NCI-H146 treated with DMSO at 0.1 percent for 48 hours (cell line): ENCODE measurements around the gene HTRA1.
A peak's percentile ranks its signal among the peaks of the same experiment; 100 is the strongest.

Experiments used
- DNase-seq: peaks from one replicate; lab custom pipeline; 2025; ENCODE audit not compliant: unreplicated experiment; lab: John Stamatoyannopoulos, UW

The HTRA1 gene

DNA sequence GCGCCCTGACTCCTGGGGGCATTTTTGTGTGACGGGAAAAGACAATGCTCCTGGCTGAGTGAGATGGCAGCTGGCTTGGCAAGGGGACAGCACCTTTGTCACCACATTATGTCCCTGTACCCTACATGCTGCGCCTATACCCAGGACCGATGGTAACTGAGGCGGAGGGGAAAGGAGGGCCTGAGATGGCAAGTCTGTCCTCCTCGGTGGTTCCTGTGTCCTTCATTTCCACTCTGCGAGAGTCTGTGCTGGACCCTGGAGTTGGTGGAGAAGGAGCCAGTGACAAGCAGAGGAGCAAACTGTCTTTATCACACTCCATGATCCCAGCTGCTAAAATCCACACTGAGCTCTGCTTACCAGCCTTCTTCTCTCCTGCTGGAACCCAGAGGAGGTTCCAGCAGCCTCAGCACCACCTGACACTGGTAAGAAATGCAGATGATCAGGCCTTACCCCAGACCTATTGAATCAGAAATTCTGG, 6.7 kb upstream of the HTRA1 start, which contains the start of gene ARMS2:
Gene ARMS2 (plus strand): TSS at position 51 of the 478 bp plus-strand sequence. CDS start 75 bp downstream, at position 126.
- no peak for DNase-seq

GRCh38 chr10:122455376-122456079, 5.8 kb upstream of the HTRA1 start:
- no peak for DNase-seq

GRCh38 chr10:122457934-122458333, 3.4 kb upstream of the HTRA1 start:
- no peak for DNase-seq

DNA sequence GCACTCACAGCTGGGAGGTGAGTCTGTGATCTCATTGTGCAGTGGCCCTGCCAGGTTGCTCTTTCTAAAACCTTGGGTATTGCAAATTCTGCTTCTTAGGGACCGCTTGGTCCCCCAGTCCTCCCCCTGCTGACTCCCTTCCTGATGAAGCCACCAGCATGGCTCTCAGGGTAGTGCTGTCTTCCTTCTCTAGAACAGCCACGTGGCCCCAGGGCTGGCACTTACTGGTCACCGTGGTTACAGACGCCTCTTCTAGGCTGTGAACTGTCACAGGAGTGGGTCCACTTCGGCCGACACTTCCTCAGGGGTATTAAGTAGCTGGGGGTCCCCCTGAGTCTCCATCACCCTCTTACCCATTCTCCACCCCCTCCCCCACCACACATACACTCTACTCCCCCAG, 2.7 kb upstream of the HTRA1 start:
- no peak for DNase-seq

- DNase-seq: no peak
These were observed 1.6 kb upstream of the HTRA1 start for GRCh38 chr10:122459561-122460273.

- DNase-seq: no peak
These were observed 461 bp upstream of the HTRA1 start for GRCh38 chr10:122460891-122461293.

GRCh38 chr10:122461729-122462532, 578 bp downstream of the HTRA1 start:
- peak; percentile 10 for DNase-seq

- DNase-seq: no peak
These were observed 1.4 kb downstream of the HTRA1 start for GRCh38 chr10:122462533-122463465.

DNA sequence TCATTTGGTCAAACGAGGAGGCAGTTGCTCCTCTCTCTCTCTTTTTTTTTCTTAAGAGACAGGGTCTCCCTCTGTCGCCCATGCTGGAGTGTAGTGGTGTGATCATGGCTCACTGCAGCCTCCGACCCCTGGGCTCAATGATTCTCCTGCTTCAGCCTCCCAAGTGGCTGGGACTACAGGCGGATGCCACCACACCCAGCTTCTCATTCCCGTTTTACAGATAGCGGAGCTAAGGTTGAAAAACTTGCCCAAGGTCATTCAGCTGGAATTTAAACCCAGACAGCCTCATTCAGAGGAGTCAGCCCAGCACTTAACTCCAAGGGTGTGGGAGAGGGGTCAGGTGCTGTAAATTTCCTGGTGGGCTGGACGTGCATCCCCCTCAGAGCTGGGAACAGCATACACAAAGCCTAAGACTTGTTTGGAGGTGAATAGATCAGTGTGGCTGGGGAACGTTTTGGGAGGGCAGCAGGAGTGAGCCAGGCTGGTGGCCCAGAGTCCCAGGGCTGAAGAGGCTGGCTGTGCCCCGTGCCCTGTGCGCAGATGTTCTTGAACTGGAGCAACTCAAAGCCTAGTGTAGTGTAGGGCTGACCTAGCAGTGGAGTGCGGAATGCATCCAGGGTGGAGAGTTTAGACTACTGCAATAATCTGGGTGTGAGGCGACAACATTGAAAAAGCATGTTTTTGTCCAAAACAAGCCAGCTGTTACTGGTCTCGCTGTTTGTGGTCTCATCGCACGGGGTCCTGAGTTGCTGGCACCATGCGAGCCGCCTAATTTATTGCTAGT, 2.3 kb downstream of the HTRA1 start:
- no peak for DNase-seq

GRCh38 chr10:122464250-122464510, 2.8 kb downstream of the HTRA1 start:
- no peak for DNase-seq

DNA sequence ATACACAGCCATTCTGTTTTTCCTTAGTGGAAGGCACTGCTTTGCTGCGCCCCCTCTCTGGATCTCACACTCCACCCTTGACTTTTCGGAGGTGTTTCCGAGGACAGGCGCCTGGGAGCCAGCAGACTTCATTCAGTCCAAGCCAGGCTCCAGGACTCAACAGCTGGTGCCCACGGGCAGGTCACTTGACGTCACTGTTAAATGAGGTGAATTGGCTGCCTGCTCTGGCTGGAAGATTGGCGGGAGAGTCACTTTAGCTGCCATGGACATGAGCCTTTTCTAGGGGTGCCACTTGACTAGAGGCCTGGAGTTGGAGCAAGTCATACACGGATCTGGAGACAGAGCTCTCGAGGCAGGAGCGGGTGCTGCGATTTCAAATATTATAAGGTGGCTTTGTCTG, 3.2 kb downstream of the HTRA1 start:
- DNase-seq: no peak

- no peak for DNase-seq
These were observed 4.2 kb downstream of the HTRA1 start for GRCh38 chr10:122465401-122466040.

DNA sequence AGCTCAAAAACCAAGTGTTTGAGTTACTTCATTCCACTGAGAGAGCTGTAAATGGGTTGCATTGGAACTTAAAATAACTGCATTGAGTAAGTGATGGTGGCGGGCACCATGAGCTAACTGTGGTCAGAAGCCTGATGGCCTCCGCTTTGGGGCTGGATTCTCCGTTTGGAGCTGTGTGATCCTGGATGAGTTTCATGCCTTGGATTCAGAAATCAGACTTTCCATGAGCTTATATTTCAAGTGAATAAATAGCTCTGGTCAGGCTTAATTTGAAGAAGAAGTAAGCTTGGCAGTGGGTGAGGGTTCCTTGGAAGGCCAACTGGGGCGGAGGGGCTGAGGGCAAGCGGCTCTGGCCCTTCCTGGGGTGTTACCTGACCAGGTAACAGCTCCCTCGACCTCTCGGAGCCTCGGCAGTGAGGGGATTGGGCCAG, 5.6 kb downstream of the HTRA1 start:
- no peak for DNase-seq

DNA sequence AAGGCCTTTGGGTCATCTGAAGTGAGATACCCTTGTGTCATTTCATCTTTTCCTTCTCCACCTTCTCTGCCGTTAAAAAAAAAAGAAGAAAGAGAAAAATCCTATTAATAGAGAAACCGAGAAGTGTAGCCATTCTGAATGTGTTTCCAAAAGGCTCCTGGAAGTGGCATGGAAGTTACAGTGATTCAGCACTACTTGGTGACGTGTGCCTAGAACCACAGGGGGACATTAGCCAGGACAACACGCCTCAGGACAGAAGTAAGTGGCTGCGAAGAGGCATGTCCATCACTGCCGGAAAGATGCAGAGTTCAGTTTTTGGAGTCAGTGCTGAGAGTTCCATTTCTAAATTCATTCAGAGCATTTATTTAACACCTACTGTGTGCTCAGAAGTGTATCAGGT, 6.3 kb downstream of the HTRA1 start:
- DNase-seq: no peak

- DNase-seq: peak; percentile 28
These were observed 7.1 kb downstream of the HTRA1 start for GRCh38 chr10:122468307-122468925.

DNA sequence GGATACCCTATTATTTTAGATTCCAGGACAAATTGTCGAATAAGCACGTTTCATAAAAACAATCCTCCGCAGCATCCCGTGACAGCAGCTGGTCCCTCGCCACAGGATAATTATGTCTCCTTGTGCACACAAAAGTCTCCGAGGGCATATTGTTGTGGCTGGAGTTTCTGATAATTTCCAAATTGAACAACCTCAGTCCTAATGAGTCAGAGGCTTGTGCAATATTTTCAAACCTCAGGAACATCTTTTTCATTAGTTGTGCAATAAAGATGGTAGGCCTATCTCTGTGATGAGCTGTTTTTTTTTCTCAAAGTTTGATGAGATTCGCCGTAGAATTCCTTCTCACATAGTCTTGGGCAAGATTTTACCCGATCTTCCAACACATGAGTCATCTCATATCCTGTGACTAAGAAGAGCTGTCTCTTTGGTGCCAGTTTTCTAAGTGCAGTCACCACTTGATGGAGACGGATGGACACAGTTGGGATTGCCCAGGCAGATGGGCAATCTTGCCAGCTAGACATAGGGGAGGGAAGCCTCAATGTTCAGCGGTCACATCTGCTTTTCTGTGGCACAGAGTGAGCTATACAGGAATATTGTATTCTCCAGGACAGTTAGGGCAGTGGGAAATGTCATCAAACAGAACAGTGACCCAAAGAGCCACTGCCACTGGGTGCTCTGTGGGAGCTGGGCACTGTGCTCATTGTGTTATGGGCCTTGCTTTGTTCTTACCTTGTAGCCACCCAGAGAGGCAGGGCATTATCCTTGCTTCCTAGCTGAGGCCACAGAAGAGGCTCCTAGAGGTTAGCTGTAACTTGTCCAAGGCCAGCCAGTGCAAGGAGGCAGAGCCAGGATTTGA, 7.8 kb downstream of the HTRA1 start:
- DNase-seq: peak; percentile 51

DNA sequence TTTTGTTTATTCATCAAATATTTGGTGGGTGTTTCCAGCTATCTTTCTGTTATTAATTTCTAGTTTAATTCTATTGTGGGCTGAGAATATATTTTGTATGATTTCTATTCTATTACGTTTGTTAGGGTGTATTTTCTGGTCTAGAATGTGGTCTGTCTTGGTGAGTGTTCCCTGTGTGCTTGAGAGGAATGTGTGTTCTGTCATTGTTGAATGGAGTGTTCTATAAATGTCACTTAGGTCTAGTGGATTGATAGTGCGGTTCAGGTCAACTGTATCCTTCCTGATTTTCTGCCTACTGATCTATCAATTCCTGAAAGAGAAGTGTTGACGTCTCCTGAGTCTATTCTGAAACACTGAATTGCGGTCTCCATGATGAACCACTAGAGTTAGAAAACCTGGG, 8.5 kb downstream of the HTRA1 start:
- DNase-seq: no peak

- no peak for DNase-seq
These were observed 10.3 kb downstream of the HTRA1 start for GRCh38 chr10:122471531-122472177.
